HG03432 (cell line): ENCODE data around the gene SLC6A4.
"Not testable (repeated sequence)": the region's sequence is repeated elsewhere in the genome, so short reads cannot be mapped to it uniquely, and the experiment has no call there.

Source experiments
- ATAC-seq: cut with Tn5 transposase; IDR thresholded peaks from one replicate; pipeline ENCODE4 v1.9.1; 2021; ENCODE audit warnings: mild to moderate bottlenecking, moderate library complexity; ENCODE audit not compliant: unreplicated experiment

SLC6A4 gene

DNA sequence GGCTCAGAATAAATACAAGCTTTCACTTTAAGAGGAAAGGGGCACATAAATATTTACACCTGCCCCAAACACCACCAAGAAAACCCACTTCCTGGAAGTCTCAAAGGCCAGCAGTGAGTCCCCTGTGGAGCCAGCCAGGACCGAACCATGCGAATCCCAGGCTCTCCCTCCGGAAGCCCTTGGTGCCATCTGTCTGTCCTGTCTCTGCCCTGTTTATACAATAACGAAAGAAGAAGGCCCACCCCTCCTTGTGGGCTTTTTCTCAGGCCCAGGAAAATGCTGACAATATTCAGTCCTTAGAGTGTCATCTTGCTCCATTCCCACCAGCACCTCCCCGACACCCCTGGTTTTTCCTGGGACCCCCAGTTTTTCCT is 3.6 kb upstream of the SLC6A4 start:
- ATAC-seq = no peak

GRCh38 chr17:30238387-30239088 is 3.0 kb upstream of the SLC6A4 start:
- no peak for ATAC-seq

GRCh38 chr17:30238003-30238344 is 2.5 kb upstream of the SLC6A4 start:
- ATAC-seq = no peak

- no peak for ATAC-seq
Measured at GRCh38 chr17:30237296-30238002, 2.0 kb upstream of the SLC6A4 start.

- ATAC-seq = no peak
Measured at GRCh38 chr17:30236766-30237165, 1.3 kb upstream of the SLC6A4 start.

GRCh38 chr17:30236297-30236624 is 764 bp upstream of the SLC6A4 start:
- ATAC-seq = no peak

- peak; percentile 58 for ATAC-seq
Measured at GRCh38 chr17:30234964-30235363, 533 bp downstream of the SLC6A4 start.

DNA sequence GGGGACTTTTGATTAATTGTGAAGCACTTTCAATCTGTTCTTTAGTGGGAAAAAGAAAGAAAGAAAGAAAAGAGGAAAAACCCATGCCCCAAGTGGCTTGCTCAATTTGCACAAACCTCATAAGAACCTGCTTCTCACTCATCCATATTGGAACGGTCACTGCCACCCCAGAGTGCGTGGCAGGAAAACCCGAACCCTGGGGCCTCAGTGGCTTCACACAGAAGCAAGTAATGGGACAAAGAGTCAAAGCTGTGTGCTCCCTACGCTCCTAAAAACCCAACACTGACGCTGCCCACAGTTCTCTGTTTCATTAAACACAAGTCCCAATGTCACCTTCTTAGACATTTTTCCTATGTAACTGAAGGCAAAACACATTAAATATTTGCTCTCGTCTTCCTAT is 1.2 kb downstream of the SLC6A4 start:
- no peak for ATAC-seq

GRCh38 chr17:30232824-30233427 is 2.6 kb downstream of the SLC6A4 start:
- no peak for ATAC-seq

GRCh38 chr17:30232015-30232823 is 3.3 kb downstream of the SLC6A4 start:
- no peak for ATAC-seq

DNA sequence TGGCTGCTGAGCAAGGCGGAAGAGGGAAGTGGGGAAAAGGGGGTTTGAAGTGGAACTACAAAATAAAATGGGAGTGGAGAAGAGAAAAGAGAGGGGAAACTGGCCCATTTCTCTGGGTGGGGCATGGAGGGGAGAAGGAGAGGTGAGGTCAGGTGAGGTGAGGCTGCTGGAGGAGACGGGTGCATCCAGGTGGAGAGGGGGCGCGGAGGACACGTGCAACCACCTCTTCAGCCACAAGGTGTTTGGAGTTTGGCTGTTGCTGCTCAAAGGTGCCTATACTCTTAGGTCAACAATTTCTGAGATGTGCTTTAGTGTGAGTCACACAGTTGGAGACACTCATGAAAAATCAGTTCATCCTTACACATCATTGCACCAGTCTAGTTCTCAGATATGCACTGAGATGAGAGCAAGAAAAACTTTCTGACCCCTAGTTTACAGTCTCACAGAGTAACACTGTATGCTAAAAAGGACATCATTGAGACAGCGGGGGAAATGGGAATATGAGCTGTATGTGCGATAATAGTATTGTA is 4.8 kb downstream of the SLC6A4 start:
- ATAC-seq = no peak

DNA sequence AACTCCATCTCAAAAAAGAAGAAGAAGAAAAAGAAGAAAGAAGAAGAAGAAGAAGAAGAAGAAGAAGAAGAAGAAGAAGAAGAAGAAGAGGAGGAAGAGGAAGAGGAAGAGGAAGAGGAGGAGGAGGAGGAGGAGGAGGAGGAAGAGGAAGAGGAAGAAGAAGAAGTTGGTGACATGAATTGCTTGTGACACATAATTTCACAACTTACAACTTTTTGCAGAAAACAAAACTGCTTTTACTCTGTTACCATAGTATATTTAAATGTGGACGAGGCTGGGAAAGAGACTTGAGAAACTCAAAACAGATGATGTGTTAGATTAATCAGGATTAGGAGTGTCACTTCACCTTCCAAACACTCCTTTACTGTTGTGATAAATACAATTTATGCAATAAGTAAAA is 5.5 kb downstream of the SLC6A4 start:
- not testable (repeated sequence) for ATAC-seq

GRCh38 chr17:30229012-30229411 is 6.5 kb downstream of the SLC6A4 start:
- no peak for ATAC-seq

GRCh38 chr17:30228011-30228410 is 7.5 kb downstream of the SLC6A4 start:
- ATAC-seq = no peak

- no peak for ATAC-seq
Measured at GRCh38 chr17:30226878-30227277, 8.6 kb downstream of the SLC6A4 start.

GRCh38 chr17:30225919-30226553 is 9.5 kb downstream of the SLC6A4 start:
- no peak for ATAC-seq

- ATAC-seq = no peak
Measured at GRCh38 chr17:30225112-30225511, 10.4 kb downstream of the SLC6A4 start.

- no peak for ATAC-seq
Measured at GRCh38 chr17:30224419-30224960, 11.0 kb downstream of the SLC6A4 start.

DNA sequence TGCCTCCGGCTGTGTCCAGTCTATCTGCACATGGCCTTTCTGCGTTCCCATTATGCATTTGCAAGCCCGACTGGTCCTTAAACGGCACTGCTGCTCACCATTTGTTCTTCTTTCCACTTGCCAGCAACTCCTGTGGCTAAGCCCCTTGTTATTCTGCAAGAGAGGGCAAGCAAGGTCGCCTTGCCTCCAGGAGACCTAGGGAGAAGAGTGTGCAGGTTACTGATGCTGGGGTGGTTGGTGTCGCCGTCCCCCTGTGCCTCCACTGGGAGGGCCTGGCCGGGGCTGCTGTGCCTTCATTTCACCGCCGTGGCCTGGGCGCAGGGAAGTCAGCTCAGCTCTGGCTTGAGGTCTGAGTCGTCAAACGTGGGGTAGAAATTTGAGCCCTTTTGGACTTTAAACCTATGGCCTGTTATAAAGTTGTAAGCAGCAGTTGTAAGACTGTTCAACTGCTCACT is 12.7 kb downstream of the SLC6A4 start:
- no peak for ATAC-seq

GRCh38 chr17:30222251-30222650 is 13.2 kb downstream of the SLC6A4 start:
- no peak for ATAC-seq

DNA sequence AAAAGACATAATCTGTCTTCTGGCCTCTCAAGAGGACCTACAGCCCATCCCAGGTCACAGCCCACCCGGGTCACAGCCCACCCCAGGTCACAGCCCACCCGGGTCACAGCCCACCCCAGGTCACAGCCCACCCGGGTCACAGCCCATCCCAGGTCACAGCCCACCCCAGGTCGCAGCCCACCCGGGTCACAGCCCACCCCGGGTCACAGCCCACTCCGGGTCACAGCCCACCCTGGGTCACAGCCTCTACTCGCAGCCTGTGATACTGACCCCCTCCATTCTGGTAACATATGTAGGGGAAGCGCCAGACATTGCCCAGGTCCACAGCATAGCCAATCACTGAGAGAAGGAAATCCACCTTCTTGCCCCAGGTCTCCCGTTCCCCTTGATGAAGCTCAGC is 14.2 kb downstream of the SLC6A4 start:
- ATAC-seq = no peak
